ENCODE data around the gene LRPAP1.
"Not testable (repeated sequence)": the region's sequence is repeated elsewhere in the genome, so short reads cannot be mapped to it uniquely, and the experiment has no call there.

DNA sequence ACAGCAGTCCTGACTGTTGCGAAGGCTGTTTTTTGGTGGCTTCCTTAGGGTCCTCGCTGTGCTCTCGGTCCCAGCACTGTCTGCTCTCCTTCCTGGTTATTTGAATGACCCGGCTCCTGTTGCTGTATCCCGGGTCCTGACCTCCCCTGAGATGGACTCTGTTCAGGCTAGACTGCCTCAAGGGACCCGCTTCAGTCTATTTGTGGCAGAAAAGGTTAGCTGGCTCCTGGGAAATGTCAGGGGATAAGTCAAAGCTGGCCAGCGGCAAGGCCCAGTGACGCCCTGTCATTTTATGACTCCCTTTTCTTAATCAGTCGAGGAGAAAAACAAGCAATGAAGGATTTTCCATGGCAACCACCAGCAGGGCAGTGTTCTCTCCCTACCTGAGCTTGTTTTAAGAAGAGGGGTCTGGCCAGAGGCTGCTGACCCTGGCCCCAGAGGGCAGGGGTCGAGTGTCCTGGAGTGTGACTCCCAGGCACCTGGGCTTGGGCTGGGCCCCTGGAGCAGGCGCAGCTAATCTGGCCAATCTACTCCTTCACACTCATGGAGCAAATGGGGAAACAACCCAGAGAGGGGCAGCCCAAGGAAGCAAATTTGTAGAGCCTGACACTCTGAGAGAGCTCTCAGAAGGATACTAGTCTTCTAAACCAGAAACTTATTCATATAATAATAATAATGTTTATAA is 45.1 kb upstream of the LRPAP1 start:
- TF ChIP-seq, protein P1, sequence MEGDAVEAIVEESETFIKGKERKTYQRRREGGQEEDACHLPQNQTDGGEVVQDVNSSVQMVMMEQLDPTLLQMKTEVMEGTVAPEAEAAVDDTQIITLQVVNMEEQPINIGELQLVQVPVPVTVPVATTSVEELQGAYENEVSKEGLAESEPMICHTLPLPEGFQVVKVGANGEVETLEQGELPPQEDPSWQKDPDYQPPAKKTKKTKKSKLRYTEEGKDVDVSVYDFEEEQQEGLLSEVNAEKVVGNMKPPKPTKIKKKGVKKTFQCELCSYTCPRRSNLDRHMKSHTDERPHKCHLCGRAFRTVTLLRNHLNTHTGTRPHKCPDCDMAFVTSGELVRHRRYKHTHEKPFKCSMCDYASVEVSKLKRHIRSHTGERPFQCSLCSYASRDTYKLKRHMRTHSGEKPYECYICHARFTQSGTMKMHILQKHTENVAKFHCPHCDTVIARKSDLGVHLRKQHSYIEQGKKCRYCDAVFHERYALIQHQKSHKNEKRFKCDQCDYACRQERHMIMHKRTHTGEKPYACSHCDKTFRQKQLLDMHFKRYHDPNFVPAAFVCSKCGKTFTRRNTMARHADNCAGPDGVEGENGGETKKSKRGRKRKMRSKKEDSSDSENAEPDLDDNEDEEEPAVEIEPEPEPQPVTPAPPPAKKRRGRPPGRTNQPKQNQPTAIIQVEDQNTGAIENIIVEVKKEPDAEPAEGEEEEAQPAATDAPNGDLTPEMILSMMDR (IDR thresholded peaks at IDR 0.05 in 4 of 5, conservative IDR thresholded peaks at IDR 0.05 in 1 of 5): not testable (repeated sequence)
- not testable (repeated sequence) for TF ChIP-seq POLR2A (IDR thresholded peaks at IDR 0.05)
